ENCODE measurements around the gene SCAF4. TPM values are rescaled to one million over a fixed set of nuclear protein-coding genes. Genes with fewer than 3 reads are reported as not detected.
"Not testable (repeated sequence)": the region's sequence is repeated elsewhere in the genome, so short reads cannot be mapped to it uniquely, and the experiment has no call there.

SCAF4 gene
- total and polyA plus RNA-seq, 4 donors: 11.3 to 29.7 (median 20.1) TPM

DNA sequence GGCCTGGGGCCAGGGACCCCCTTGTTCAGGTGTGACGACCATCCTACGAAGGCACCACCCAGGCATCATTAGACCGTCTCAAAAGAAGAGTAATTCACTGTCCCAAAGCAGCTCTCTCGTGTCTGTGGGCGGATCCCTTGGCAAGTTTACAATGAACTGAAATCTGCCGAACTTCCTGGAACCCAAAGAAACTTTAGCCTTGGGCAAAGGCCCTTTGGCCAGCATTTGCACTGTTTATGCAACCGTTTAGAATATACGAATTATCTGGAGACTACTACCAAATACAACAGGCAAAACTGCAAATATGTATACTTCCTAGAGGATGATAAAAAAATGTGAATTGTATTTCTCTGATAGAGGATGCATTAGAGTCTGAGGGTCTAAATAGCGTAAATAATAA lies 73.9 kb downstream of the SCAF4 start:
- peaks cover 0 to 17% (median 8%) of the 10 kb centered on the region in 5 donors for H3K4me1 ChIP-seq (ENCODE audit: control insufficient read depth in 5 of 5, insufficient read depth in 5 of 5, low read length in 5 of 5)
- TF ChIP-seq, protein P1, sequence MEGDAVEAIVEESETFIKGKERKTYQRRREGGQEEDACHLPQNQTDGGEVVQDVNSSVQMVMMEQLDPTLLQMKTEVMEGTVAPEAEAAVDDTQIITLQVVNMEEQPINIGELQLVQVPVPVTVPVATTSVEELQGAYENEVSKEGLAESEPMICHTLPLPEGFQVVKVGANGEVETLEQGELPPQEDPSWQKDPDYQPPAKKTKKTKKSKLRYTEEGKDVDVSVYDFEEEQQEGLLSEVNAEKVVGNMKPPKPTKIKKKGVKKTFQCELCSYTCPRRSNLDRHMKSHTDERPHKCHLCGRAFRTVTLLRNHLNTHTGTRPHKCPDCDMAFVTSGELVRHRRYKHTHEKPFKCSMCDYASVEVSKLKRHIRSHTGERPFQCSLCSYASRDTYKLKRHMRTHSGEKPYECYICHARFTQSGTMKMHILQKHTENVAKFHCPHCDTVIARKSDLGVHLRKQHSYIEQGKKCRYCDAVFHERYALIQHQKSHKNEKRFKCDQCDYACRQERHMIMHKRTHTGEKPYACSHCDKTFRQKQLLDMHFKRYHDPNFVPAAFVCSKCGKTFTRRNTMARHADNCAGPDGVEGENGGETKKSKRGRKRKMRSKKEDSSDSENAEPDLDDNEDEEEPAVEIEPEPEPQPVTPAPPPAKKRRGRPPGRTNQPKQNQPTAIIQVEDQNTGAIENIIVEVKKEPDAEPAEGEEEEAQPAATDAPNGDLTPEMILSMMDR (IDR thresholded peaks at IDR 0.05; ENCODE audit: control extremely low read depth, extremely low read depth): no peak
- peaks cover 0 to 3% (median 0%) of the 10 kb centered on the region in 4 donors for H3K36me3 ChIP-seq (ENCODE audit: control insufficient read depth in 4 of 4, insufficient read depth in 4 of 4, low read length in 4 of 4)
- no peak overlapping the region for H3K4me3 ChIP-seq
- no peak overlapping the region for H3K9ac ChIP-seq (ENCODE audit: insufficient read depth in 1 of 2, low read length in 2 of 2)
- no peaks in the 10 kb centered on the region for H3K27me3 ChIP-seq (ENCODE audit: control insufficient read depth in 3 of 3, insufficient read depth in 3 of 3, low read length in 2 of 3)
- DNase-seq (no peak), ATAC-seq (ENCODE audit: insufficient read depth, low FRiP score) (no peak)
- H3K9me3 ChIP-seq (ENCODE audit: control insufficient read depth in 4 of 4, insufficient read depth in 3 of 4, low read length in 3 of 4): no peaks in the 10 kb centered on the region
- H3K27ac ChIP-seq (ENCODE audit: low read depth in 1 of 2, low read length in 1 of 2): no peak overlapping the region
- WGBS, 2 donors: 87 to 92% methylated on average over 9 of the region's 9 CpGs

DNA sequence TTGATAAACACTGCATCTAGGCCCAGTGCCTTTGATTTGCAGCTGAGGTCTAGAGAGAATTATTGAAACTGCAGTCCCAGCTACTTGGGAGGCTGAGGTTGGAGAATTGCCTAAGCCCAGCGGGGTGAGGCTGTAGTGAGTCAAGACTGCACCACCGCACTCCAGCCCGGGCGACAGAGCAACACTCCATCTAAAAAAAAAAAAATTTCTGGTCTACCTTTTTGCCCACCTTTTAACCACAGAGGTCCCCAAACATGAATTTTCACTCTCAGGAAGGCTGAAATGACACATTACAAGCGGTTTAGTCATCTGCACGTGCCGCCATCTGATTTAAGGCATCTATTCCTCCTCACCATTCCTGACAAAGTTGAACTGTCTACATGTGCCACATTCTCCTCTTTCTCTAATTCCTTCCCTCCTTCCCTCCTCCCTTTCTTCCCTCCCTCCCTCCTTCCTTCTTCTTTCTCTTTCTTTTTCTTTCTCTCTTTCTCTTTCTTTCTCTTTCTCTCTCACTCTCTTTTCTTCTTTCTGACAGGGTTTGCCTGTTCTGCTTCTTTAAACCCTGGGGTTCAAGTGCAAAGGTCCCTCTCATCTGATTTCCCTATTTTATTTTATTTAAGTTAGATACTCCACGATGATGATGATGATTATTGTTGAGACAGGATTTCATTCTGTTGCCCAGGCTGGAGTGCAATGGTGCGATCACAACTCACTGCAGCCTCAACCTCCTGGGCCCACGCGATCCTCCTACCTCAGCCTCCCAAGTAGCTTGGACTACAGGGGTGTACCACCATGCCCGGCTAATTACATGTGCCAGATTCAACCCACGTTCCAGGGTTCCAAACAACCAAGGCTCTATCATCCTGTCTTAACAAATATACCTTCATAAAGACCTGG lies 75.5 kb downstream of the SCAF4 start:
- H3K36me3 ChIP-seq (ENCODE audit: control insufficient read depth in 4 of 4, insufficient read depth in 4 of 4, low read length in 4 of 4): no peaks in the 10 kb centered on the region

GRCh38 chr21:31654821-31655580 lies 76.9 kb downstream of the SCAF4 start:
- WGBS, 2 donors: 66 to 69% methylated on average over 18 to 19 of the region's 21 CpGs
- H3K36me3 ChIP-seq (ENCODE audit: control insufficient read depth in 4 of 4, insufficient read depth in 4 of 4, low read length in 4 of 4): not testable (repeated sequence)

More for the DNA sequence above, 75.5 kb downstream of the SCAF4 start:
- no peaks in the 10 kb centered on the region for H3K27me3 ChIP-seq (ENCODE audit: control insufficient read depth in 3 of 3, insufficient read depth in 3 of 3, low read length in 2 of 3)
- DNase-seq (no peak), ATAC-seq (ENCODE audit: insufficient read depth, low FRiP score) (no peak)
- TF ChIP-seq, protein P1 (IDR thresholded peaks at IDR 0.05; ENCODE audit: control extremely low read depth, extremely low read depth): no peak
- no peak overlapping the region for H3K4me3 ChIP-seq
- no peaks in the 10 kb centered on the region for H3K9me3 ChIP-seq (ENCODE audit: control insufficient read depth in 4 of 4, insufficient read depth in 3 of 4, low read length in 3 of 4)
- H3K27ac ChIP-seq (ENCODE audit: low read depth in 1 of 2, low read length in 1 of 2): no peak overlapping the region
- WGBS, 2 donors: 90 to 93% methylated on average over 13 of the region's 13 CpGs
- H3K4me1 ChIP-seq (ENCODE audit: control insufficient read depth in 5 of 5, insufficient read depth in 5 of 5, low read length in 5 of 5): peaks cover 0 to 9% (median 8%) of the 10 kb centered on the region in 5 donors
- no peak overlapping the region for H3K9ac ChIP-seq (ENCODE audit: insufficient read depth in 1 of 2, low read length in 2 of 2)

DNA sequence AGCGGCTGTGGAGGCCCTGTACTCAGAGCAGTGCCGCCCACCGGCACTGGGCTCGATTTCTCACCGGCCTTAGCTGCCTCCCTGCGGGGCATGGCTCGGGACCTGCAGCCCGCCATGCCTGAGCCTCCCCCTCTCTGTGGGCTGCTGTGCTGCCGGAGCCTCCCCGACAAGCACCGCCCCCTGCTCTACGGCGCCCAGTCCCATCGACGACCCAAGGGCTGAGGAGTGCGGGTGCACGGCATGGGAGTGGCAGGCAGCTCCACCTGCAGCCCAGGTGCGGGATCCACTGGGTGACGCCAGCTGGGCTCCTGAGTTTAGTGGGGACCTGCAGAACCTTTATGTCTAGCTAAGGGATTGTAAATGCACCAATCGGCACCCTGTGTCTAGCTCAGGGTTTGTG lies 77.6 kb downstream of the SCAF4 start:
- Histone ChIP-seq H3K9ac (ENCODE audit: insufficient read depth in 1 of 2, low read length in 2 of 2) (no peak overlapping the region), H3K4me1 (ENCODE audit: control insufficient read depth in 5 of 5, insufficient read depth in 5 of 5, low read length in 5 of 5) (no peaks in the 10 kb centered on the region), H3K36me3 (ENCODE audit: control insufficient read depth in 4 of 4, insufficient read depth in 4 of 4, low read length in 4 of 4) (no peaks in the 10 kb centered on the region), H3K4me3 (no peak overlapping the region), H3K27ac (ENCODE audit: low read depth in 1 of 2, low read length in 1 of 2) (no peak overlapping the region), H3K9me3 (ENCODE audit: control insufficient read depth in 4 of 4, insufficient read depth in 3 of 4, low read length in 3 of 4) (peaks cover 0 to 2% (median under 1%) of the 10 kb centered on the region in 4 donors), H3K27me3 (ENCODE audit: control insufficient read depth in 3 of 3, insufficient read depth in 3 of 3, low read length in 2 of 3) (no peaks in the 10 kb centered on the region)
- DNase-seq (no peak), ATAC-seq (ENCODE audit: insufficient read depth, low FRiP score) (no peak)
- WGBS, 2 donors: 98% methylated on average over 18 to 20 of the region's 20 CpGs
- TF ChIP-seq, protein P1 (IDR thresholded peaks at IDR 0.05; ENCODE audit: control extremely low read depth, extremely low read depth): no peak

More at GRCh38 chr21:31654821-31655580, 76.9 kb downstream of the SCAF4 start:
- not testable (repeated sequence) for H3K9ac ChIP-seq (ENCODE audit: insufficient read depth in 1 of 2, low read length in 2 of 2); H3K27me3 ChIP-seq (ENCODE audit: control insufficient read depth in 3 of 3, insufficient read depth in 3 of 3, low read length in 2 of 3); H3K9me3 ChIP-seq (ENCODE audit: control insufficient read depth in 4 of 4, insufficient read depth in 3 of 4, low read length in 3 of 4); H3K4me3 ChIP-seq; H3K4me1 ChIP-seq (ENCODE audit: control insufficient read depth in 5 of 5, insufficient read depth in 5 of 5, low read length in 5 of 5); H3K27ac ChIP-seq (ENCODE audit: low read depth in 1 of 2, low read length in 1 of 2); ATAC-seq (ENCODE audit: insufficient read depth, low FRiP score); DNase-seq

- not testable (repeated sequence) for H3K4me3 ChIP-seq; H3K36me3 ChIP-seq (ENCODE audit: control insufficient read depth in 4 of 4, insufficient read depth in 4 of 4, low read length in 4 of 4); H3K9me3 ChIP-seq (ENCODE audit: control insufficient read depth in 4 of 4, insufficient read depth in 3 of 4, low read length in 3 of 4); H3K9ac ChIP-seq (ENCODE audit: insufficient read depth in 1 of 2, low read length in 2 of 2); DNase-seq; H3K27ac ChIP-seq (ENCODE audit: low read depth in 1 of 2, low read length in 1 of 2); H3K4me1 ChIP-seq (ENCODE audit: control insufficient read depth in 5 of 5, insufficient read depth in 5 of 5, low read length in 5 of 5); ATAC-seq (ENCODE audit: insufficient read depth, low FRiP score); H3K27me3 ChIP-seq (ENCODE audit: control insufficient read depth in 3 of 3, insufficient read depth in 3 of 3, low read length in 2 of 3)
- 90 to 93% methylated on average over 4 of the region's 4 CpGs for WGBS, 2 donors
Measured at GRCh38 chr21:31651491-31651890, 80.4 kb downstream of the SCAF4 start.

All from lung (tissue), 12 donors.